Transverse colon (tissue), 4 donors: ENCODE results near the gene VWA8.

Experiments used
- EP300 ChIP-seq: sonication (generic); formaldehyde crosslinking; IDR thresholded peaks from one replicate; pipeline ENCODE4 v1.6.1; 2017; ENCODE audit warnings: antibody characterized with exemption, low read depth
- POLR2A ChIP-seq: fragments of 450-650 bp; IDR thresholded peaks from one replicate; pipeline ENCODE4 v1.6.1; 2016; ENCODE audit warnings: antibody characterized with exemption, mild to moderate bottlenecking, moderate library complexity
- POLR2AphosphoS5 ChIP-seq, 3 donors: sonication (generic); formaldehyde crosslinking; IDR thresholded peaks; one replicate each; pipeline ENCODE4 v1.6.1; 2016; ENCODE audit warnings: antibody characterized with exemption in 3 of 3
- TF ChIP-seq, protein P1 (sequence below), 5 experiments: fragments of 200-600 bp in 3 of 5; fragments of 450-650 bp in 2 of 5; sonication (generic) in 3 of 5; IDR thresholded peaks; 1 replicate in 2 of 5; 2 replicates in 3 of 5; pipeline ENCODE4 v1.5.1; 2016 to 2017; ENCODE audit warnings: antibody characterized with exemption in 5 of 5, inconsistent platforms in 3 of 5, mild to moderate bottlenecking in 2 of 5, moderate library complexity in 1 of 5

DNA sequence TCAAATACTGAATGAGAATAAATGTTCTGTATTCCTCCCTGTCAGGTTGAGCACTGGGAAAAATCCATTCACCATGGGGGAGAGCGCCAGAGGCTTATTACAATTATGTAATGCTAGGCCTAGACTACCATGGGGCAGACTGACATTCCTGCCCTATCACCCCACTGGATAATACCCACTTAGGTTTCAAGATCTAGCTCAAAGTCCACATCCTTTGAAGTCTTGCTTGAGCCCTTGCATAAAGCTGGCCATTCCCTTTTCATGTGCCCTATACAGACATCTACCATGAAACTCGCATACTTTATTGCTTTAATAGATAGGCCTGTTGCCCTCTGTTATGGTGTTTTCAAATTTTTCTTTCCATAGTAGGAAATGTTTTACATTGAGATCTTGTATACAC, 354.3 kb downstream of the VWA8 start:
- TF ChIP-seq, protein P1, sequence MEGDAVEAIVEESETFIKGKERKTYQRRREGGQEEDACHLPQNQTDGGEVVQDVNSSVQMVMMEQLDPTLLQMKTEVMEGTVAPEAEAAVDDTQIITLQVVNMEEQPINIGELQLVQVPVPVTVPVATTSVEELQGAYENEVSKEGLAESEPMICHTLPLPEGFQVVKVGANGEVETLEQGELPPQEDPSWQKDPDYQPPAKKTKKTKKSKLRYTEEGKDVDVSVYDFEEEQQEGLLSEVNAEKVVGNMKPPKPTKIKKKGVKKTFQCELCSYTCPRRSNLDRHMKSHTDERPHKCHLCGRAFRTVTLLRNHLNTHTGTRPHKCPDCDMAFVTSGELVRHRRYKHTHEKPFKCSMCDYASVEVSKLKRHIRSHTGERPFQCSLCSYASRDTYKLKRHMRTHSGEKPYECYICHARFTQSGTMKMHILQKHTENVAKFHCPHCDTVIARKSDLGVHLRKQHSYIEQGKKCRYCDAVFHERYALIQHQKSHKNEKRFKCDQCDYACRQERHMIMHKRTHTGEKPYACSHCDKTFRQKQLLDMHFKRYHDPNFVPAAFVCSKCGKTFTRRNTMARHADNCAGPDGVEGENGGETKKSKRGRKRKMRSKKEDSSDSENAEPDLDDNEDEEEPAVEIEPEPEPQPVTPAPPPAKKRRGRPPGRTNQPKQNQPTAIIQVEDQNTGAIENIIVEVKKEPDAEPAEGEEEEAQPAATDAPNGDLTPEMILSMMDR (IDR thresholded peaks at IDR 0.05) = no peak
- TF ChIP-seq EP300 = no peak
- no peak for TF ChIP-seq POLR2AphosphoS5 (IDR thresholded peaks at IDR 0.05)
- TF ChIP-seq POLR2A = no peak
